H9 (cell line): ENCODE data around the gene CYB5RL. TPM values are rescaled to one million over a fixed set of nuclear protein-coding genes. Genes with fewer than 3 reads are reported as not detected.

Source experiments
- DNase-seq: peaks from one replicate; pipeline ENCODE4 v3.0.0-alpha.2; 2017
- H2AFZ ChIP-seq: one replicate; pipeline ENCODE4 v1.6.1; 2013; ENCODE audit warnings: mild to moderate bottlenecking, low read length, control low read depth, moderate library complexity
- H2AK5ac ChIP-seq: 2 replicates; pipeline ENCODE4 v1.6.1; 2013; ENCODE audit warnings: low read length, control low read depth, mixed read lengths; ENCODE audit not compliant: insufficient read length
- H2BK120ac ChIP-seq: one replicate; pipeline ENCODE4 v1.6.1; 2013; ENCODE audit warnings: low read depth, mild to moderate bottlenecking, low read length, control low read depth, inconsistent platforms; ENCODE audit not compliant: poor library complexity, severe bottlenecking
- H2BK12ac ChIP-seq: 2 replicates; pipeline ENCODE4 v1.6.1; 2013; ENCODE audit warnings: low read length, control low read depth, mixed read lengths, low read depth; ENCODE audit not compliant: insufficient read length
- H2BK15ac ChIP-seq: 2 replicates; pipeline ENCODE4 v1.6.1; 2013; ENCODE audit warnings: low read depth, low read length, control low read depth
- H2BK20ac ChIP-seq: one replicate; pipeline ENCODE4 v1.6.1; 2013; ENCODE audit warnings: low read depth, mild to moderate bottlenecking, low read length, control low read depth, inconsistent platforms; ENCODE audit not compliant: poor library complexity, severe bottlenecking
- H2BK5ac ChIP-seq: 2 replicates; pipeline ENCODE4 v1.6.1; 2013; ENCODE audit warnings: low read length, control low read depth, mixed read lengths; ENCODE audit not compliant: insufficient read length
- H3K14ac ChIP-seq: 2 replicates; pipeline ENCODE4 v1.6.1; 2013; ENCODE audit warnings: low read length, control low read depth; ENCODE audit not compliant: insufficient read depth
- H3K18ac ChIP-seq: 2 replicates; pipeline ENCODE4 v1.6.1; 2013; ENCODE audit warnings: low read depth, mild to moderate bottlenecking, mixed read lengths, low read length, control low read depth; ENCODE audit not compliant: insufficient read length
- H3K23ac ChIP-seq: 2 replicates; pipeline ENCODE4 v1.6.1; 2013; ENCODE audit warnings: low read length, control low read depth, mixed read lengths, low read depth; ENCODE audit not compliant: insufficient read length
- H3K23me2 ChIP-seq: 2 replicates; pipeline ENCODE4 v1.6.1; 2013; ENCODE audit warnings: low read depth, mild to moderate bottlenecking, mixed read lengths, low read length, control low read depth; ENCODE audit not compliant: insufficient read length, poor library complexity, severe bottlenecking
- H3K27ac ChIP-seq: 2 replicates; pipeline ENCODE4 v1.5.1; 2013; ENCODE audit warnings: low read length, control low read depth, mixed read lengths, low read depth; ENCODE audit not compliant: insufficient read length
- H3K27me3 ChIP-seq: 2 replicates; pipeline ENCODE4 v1.6.1; 2013; ENCODE audit warnings: low read length, control low read depth, inconsistent platforms; ENCODE audit not compliant: insufficient read depth
- H3K4ac ChIP-seq: 2 replicates; pipeline ENCODE4 v1.6.1; 2013; ENCODE audit warnings: low read depth, mild to moderate bottlenecking, control low read depth, inconsistent platforms, low read length, moderate library complexity
- H3K4me1 ChIP-seq: 2 replicates; pipeline ENCODE4 v1.6.1; 2013; ENCODE audit warnings: low read length, control low read depth, inconsistent platforms; ENCODE audit not compliant: insufficient read depth
- H3K4me2 ChIP-seq: 2 replicates; pipeline ENCODE4 v1.6.1; 2013; ENCODE audit warnings: low read length, control low read depth, mixed read lengths; ENCODE audit not compliant: insufficient read length, insufficient read depth
- H3K56ac ChIP-seq: 2 replicates; pipeline ENCODE4 v1.6.1; 2013; ENCODE audit warnings: low read depth, mild to moderate bottlenecking, mixed read lengths, low read length, control low read depth; ENCODE audit not compliant: insufficient read length
- H3K79me1 ChIP-seq: 2 replicates; pipeline ENCODE4 v1.6.1; 2013; ENCODE audit warnings: low read depth, mild to moderate bottlenecking, moderate library complexity, low read length, control low read depth, inconsistent platforms; ENCODE audit not compliant: insufficient read depth, poor library complexity, severe bottlenecking
- H3K79me2 ChIP-seq: 2 replicates; pipeline ENCODE4 v1.6.1; 2013; ENCODE audit warnings: low read length, control low read depth, inconsistent platforms; ENCODE audit not compliant: insufficient read depth
- H3K9ac ChIP-seq: 2 replicates; pipeline ENCODE4 v1.6.1; 2013; ENCODE audit warnings: low read length, control low read depth, mixed read lengths; ENCODE audit not compliant: insufficient read length; ENCODE audit errors: extremely low read depth
- H3K9me3 ChIP-seq: one replicate; pipeline ENCODE4 v1.6.1; 2013; ENCODE audit warnings: low read depth, low read length, inconsistent platforms; ENCODE audit not compliant: control insufficient read depth
- H3T11ph ChIP-seq: one replicate; pipeline ENCODE4 v1.6.1; 2013; ENCODE audit warnings: mild to moderate bottlenecking, low read length, control low read depth, inconsistent platforms
- H4K20me1 ChIP-seq: one replicate; pipeline ENCODE4 v1.6.1; 2013; ENCODE audit not compliant: control insufficient read depth, insufficient read length, insufficient read depth
- H4K5ac ChIP-seq: 2 replicates; pipeline ENCODE4 v1.6.1; 2013; ENCODE audit warnings: low read depth, mild to moderate bottlenecking, mixed read lengths, low read length, control low read depth; ENCODE audit not compliant: insufficient read length
- H4K8ac ChIP-seq: replicated peaks from 2 replicates; pipeline ENCODE4 v1.6.1; 2013; ENCODE audit warnings: low read length, control low read depth, mixed read lengths, low read depth; ENCODE audit not compliant: insufficient read length
- H4K91ac ChIP-seq: 2 replicates; pipeline ENCODE4 v1.6.1; 2013; ENCODE audit warnings: low read depth, mild to moderate bottlenecking, moderate library complexity, mixed read lengths, low read length, control low read depth; ENCODE audit not compliant: insufficient read length
- H3K27ac Mint-ChIP-seq, 3 experiments: 2 replicates in 2 of 3; 3 replicates in 1 of 3; pipeline ENCODE4 v1.8.0; 2020 to 2021; ENCODE audit warnings: mixed read lengths in 3 of 3, mild to moderate bottlenecking in 1 of 3, moderate library complexity in 1 of 3
- H3K27me3 Mint-ChIP-seq: 2 replicates; pipeline ENCODE4 v1.8.0; 2021; ENCODE audit warnings: low read depth, mild to moderate bottlenecking, moderate library complexity, mixed read lengths
- H3K36me3 Mint-ChIP-seq, 3 experiments: 2 replicates in 2 of 3; 3 replicates in 1 of 3; pipeline ENCODE4 v1.8.0; 2020 to 2021; ENCODE audit warnings: low read depth in 3 of 3, mixed read lengths in 3 of 3; ENCODE audit not compliant: insufficient read depth in 1 of 3
- H3K4me1 Mint-ChIP-seq, 2 experiments: 2 replicates each; pipeline ENCODE4 v1.8.0; 2020; ENCODE audit warnings: mixed read lengths in 2 of 2
- H3K4me3 Mint-ChIP-seq, 2 experiments: 2 replicates in 1 of 2; 3 replicates in 1 of 2; pipeline ENCODE4 v1.8.0; 2020 to 2021; ENCODE audit warnings: mild to moderate bottlenecking in 2 of 2, mixed read lengths in 2 of 2, moderate library complexity in 1 of 2
- H3K9me3 Mint-ChIP-seq, 2 experiments: 2 replicates in 1 of 2; 3 replicates in 1 of 2; pipeline ENCODE4 v1.8.0; 2020; ENCODE audit warnings: mild to moderate bottlenecking in 2 of 2, mixed read lengths in 2 of 2, moderate library complexity in 1 of 2
- WGBS: extraction: QIAGEN DNeasy Blood & Tissue Kit; methylation state at CpG from one replicate; pipeline ENCODE4 v1.1.7; 2013; ENCODE audit warnings: missing lambda C conversion rate, low lambda C conversion rate, mixed read lengths; ENCODE audit not compliant: insufficient read length; ENCODE audit errors: extremely low coverage; 5-methylcytosine and 5-hydroxymethylcytosine counted together
- total RNA-seq: library from RNA; stranded (reverse); gene quantifications from 2 replicates; pipeline ENCODE4 v1.2.1, GENCODE V29; 2021
- TF ChIP-seq, protein P1 (sequence below): fragments of 200-600 bp; sonication (generic); conservative IDR thresholded peaks from 3 replicates; pipeline ENCODE4 v1.8.0; 2021; ENCODE audit warnings: antibody characterized with exemption, mild to moderate bottlenecking

The CYB5RL gene
- total RNA-seq, 1 experiment from 2014 or later, result 12.6 TPM

GRCh38 chr1:54246116-54246721 lies 46.4 kb upstream of the CYB5RL start:
- Histone ChIP-seq H4K5ac (no peak overlapping the region), H3K79me1 (no peaks in the 10 kb centered on the region), H2AK5ac (no peak overlapping the region), H3K79me2 (no peaks in the 10 kb centered on the region), H3K9me3 (no peaks in the 10 kb centered on the region), H2BK120ac (no peak overlapping the region), H4K91ac (no peak overlapping the region), H3K56ac (no peak overlapping the region), H2BK15ac (no peak overlapping the region), H4K8ac (no peak overlapping the region), H2AFZ (no peak overlapping the region), H3K27ac (no peak overlapping the region), H3K27me3 (no peaks in the 10 kb centered on the region), H3K14ac (no peak overlapping the region), H3K4ac (no peak overlapping the region), H3K23ac (no peak overlapping the region), H3K18ac (no peak overlapping the region), H2BK12ac (no peak overlapping the region), H3K23me2 (no peaks in the 10 kb centered on the region), H3T11ph (no peak overlapping the region), H4K20me1 (no peaks in the 10 kb centered on the region), H3K4me2 (no peak overlapping the region), H2BK5ac (no peak overlapping the region), H2BK20ac (no peak overlapping the region), H3K9ac (no peak overlapping the region), H3K4me1 (no peaks in the 10 kb centered on the region)
- peaks cover 5% of the 10 kb centered on the region in 2 experiments; a peak in 2 of 4 replicates for H3K4me1 Mint-ChIP-seq
- peak overlapping the region; percentile 61 to 65 (median 64); a peak in 4 of 7 replicates for H3K27ac Mint-ChIP-seq
- no CpG with 5 or more reads among the region's 10 CpGs for WGBS
- no peak for DNase-seq
- peaks cover 18 to 42% (median 35%) of the 10 kb centered on the region in 3 experiments for H3K36me3 Mint-ChIP-seq
- no peak overlapping the region for H3K4me3 Mint-ChIP-seq
- TF ChIP-seq, protein P1, sequence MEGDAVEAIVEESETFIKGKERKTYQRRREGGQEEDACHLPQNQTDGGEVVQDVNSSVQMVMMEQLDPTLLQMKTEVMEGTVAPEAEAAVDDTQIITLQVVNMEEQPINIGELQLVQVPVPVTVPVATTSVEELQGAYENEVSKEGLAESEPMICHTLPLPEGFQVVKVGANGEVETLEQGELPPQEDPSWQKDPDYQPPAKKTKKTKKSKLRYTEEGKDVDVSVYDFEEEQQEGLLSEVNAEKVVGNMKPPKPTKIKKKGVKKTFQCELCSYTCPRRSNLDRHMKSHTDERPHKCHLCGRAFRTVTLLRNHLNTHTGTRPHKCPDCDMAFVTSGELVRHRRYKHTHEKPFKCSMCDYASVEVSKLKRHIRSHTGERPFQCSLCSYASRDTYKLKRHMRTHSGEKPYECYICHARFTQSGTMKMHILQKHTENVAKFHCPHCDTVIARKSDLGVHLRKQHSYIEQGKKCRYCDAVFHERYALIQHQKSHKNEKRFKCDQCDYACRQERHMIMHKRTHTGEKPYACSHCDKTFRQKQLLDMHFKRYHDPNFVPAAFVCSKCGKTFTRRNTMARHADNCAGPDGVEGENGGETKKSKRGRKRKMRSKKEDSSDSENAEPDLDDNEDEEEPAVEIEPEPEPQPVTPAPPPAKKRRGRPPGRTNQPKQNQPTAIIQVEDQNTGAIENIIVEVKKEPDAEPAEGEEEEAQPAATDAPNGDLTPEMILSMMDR, result no peak
- H3K9me3 Mint-ChIP-seq, result no peaks in the 10 kb centered on the region
- no peaks in the 10 kb centered on the region for H3K27me3 Mint-ChIP-seq
